A549 (cell line): ENCODE results near the gene AR.

Experiments
- POLR2A ChIP-seq: IDR thresholded peaks from 2 replicates; pipeline ENCODE4 v1.6.1; 2012; ENCODE audit warnings: mild to moderate bottlenecking, low read length
- RAD21 ChIP-seq, 2 experiments: fragments of >200 bp in 1 of 2; sonication (Bioruptor Twin) in 1 of 2; formaldehyde crosslinking in 1 of 2; IDR thresholded peaks in 1 of 2; conservative IDR thresholded peaks in 1 of 2; 2 replicates in 1 of 2; 3 replicates in 1 of 2; pipeline ENCODE4 v1.6.1; 2012 to 2018; ENCODE audit warnings: inconsistent platforms in 1 of 2
- TF ChIP-seq, protein P1 (sequence below): fragments of >200 bp; sonication (Bioruptor Twin); formaldehyde crosslinking; IDR thresholded peaks from 3 replicates; pipeline ENCODE4 v1.5.1; 2016

DNA sequence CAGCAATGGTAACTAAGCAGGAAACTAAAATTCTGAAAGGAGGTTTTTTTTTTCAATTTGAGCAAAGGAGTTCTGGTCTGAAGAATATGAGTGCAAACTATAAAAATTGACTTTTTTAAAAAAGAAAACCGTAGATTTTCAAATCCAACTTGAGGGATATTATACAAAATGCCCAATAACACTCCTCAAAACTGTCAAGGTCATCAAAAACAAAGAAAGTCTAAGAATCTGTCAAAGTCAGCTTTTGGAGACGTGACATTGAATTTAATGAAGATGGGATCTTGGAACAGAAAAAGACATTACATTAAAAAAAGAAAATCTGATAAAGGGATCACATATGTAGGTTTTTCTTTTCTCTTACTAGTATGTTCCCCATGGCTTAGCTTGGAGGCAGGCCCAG is 40.4 kb upstream of the AR start:
- TF ChIP-seq, protein P1, sequence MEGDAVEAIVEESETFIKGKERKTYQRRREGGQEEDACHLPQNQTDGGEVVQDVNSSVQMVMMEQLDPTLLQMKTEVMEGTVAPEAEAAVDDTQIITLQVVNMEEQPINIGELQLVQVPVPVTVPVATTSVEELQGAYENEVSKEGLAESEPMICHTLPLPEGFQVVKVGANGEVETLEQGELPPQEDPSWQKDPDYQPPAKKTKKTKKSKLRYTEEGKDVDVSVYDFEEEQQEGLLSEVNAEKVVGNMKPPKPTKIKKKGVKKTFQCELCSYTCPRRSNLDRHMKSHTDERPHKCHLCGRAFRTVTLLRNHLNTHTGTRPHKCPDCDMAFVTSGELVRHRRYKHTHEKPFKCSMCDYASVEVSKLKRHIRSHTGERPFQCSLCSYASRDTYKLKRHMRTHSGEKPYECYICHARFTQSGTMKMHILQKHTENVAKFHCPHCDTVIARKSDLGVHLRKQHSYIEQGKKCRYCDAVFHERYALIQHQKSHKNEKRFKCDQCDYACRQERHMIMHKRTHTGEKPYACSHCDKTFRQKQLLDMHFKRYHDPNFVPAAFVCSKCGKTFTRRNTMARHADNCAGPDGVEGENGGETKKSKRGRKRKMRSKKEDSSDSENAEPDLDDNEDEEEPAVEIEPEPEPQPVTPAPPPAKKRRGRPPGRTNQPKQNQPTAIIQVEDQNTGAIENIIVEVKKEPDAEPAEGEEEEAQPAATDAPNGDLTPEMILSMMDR = no peak
- TF ChIP-seq RAD21 (conservative IDR thresholded peaks at IDR 0.05 in 1 of 2, IDR thresholded peaks at IDR 0.05 in 1 of 2) = no peak
- no peak for TF ChIP-seq POLR2A
